Stimulated activated CD8-positive, alpha-beta memory T cell treated with anti-CD3 and anti-CD28 coated beads, Interleukin-15, amount 100 ng/mL, for 24 hours (primary cell): ENCODE measurements around the gene MGRN1.

Experiments used
- DNase-seq: peaks from one replicate; pipeline ENCODE4 v3.0.0-alpha.2; 2020; ENCODE audit warnings: low read depth

The MGRN1 gene

GRCh38 chr16:4624015-4624826, at the start of gene MGRN1:
MGRN1 (plus strand) TSS chr16:4624826; CDS start chr16:4624961, 135 bp downstream.
- DNase-seq = peak; percentile 70

DNA sequence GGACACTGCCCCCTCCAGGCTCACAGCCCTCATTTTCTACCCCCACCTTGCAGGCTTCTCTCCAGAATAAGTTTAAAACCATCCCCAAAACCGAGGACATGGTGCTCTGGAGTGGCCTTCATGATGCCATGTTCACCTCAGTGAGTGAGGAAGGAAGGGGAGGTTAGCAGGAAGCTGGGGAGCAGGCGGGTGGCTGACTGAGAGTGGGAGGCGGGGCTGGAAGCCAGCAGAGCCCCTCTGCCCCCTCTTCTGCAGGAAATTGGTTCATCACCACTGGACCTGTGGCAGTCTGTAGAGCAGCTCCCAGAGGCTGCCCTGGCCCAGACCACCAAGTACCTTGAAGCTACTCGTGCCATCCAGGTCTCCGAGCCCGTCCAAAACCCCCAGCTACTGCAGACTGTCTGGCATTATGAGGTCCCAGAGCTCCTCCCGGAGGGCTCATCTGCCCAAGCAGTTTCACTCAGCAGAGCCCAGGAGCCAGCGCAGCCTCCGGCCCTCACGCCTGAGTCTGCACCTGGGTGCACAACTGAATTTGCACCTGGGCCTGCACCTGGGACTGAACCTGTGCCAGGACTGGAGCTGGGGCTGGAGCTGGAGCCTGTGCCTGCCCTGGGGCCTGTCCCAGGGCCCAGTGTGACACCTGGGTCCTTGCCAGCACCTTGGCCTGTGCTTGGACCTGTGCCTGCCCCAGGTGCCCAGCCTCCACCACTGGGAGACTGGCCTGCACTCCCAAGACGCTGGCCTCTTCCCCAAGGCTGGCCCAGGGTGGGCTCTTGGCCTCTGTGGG, 49.5 kb upstream of the MGRN1 start:
- no peak for DNase-seq

DNA sequence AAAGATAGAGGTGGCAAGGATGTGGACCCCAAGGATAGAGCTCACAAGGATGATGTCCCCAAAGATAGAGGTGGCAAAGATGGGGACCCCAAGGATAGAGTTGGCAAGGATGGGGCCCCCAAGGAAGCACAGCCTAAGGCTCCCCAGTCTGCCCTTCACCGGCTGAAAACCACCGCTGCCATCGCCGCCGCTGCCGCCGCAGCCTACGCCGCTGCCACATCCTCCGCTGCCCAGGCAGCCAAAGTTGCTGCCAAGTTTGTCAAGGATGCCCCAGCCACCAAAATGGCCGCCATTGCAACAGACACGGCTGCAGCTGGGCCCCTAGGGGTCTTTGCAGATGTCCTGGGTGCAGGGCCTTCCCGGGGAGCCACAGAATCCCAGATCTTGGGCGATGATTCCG, 48.6 kb upstream of the MGRN1 start:
- DNase-seq = no peak

- no peak for DNase-seq
Measured at GRCh38 chr16:4578961-4579530, 45.6 kb upstream of the MGRN1 start.

DNA sequence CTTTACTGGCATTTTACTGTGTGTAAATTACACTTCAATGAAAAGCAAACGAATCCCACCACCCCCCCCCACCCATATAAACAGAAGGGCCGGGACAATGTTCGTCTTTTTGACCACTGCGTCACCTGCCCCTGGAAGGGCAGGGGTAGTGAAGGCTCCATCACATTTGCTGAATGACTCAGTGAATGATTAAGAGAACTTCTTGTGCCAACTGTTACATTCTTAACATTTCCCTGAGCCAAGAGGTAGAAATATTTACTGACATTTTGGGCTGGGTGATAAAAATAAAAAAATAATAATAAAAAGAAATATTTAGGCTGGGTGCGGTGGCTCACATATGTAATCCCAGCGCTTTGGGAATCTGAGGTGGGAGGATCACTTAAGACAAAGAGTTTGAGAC, 44.4 kb upstream of the MGRN1 start:
- no peak for DNase-seq

DNA sequence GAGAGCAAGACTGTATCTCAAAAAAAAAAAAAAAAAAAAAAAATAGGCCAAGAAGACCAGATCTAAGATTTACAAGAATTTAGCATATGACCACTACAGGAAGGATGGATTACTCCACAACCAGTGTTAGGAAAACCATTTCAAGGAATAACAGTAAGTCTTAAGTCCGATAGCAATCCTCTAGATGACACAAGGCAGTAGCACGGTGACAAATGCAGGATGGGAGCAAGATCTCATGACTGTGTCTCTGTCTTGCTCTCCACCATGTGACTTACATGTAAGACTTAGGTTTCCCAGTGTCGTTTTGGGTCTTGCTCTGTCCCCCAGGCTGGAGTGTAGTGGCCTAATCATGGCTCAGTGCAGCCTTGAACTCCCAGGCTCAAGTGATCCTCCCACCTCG, 40.7 kb upstream of the MGRN1 start:
- no peak for DNase-seq

- DNase-seq = no peak
Measured at GRCh38 chr16:4586291-4586690, 38.3 kb upstream of the MGRN1 start.

- DNase-seq = no peak
Measured at GRCh38 chr16:4588386-4588785, 36.2 kb upstream of the MGRN1 start.

GRCh38 chr16:4588961-4589360, 35.7 kb upstream of the MGRN1 start:
- DNase-seq = no peak

DNA sequence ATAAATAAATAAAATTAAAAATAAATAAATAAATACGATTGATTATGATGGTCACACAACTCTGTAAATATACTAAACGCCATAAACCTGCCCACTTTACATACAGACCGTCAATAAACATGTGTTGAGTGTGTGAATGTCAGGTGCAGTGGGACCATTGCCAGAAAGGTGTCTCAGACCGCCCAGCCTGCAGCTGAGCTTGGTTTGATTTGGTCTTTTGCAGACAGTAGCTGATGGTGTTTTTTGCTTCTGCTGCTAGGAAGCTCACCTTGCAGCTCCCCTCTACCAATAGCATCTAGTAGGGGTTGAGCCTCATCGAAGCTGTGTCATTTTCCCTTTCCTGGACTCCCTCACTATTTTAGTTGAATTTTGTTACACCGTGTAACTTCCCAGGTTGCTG, 33.4 kb upstream of the MGRN1 start:
- no peak for DNase-seq

DNA sequence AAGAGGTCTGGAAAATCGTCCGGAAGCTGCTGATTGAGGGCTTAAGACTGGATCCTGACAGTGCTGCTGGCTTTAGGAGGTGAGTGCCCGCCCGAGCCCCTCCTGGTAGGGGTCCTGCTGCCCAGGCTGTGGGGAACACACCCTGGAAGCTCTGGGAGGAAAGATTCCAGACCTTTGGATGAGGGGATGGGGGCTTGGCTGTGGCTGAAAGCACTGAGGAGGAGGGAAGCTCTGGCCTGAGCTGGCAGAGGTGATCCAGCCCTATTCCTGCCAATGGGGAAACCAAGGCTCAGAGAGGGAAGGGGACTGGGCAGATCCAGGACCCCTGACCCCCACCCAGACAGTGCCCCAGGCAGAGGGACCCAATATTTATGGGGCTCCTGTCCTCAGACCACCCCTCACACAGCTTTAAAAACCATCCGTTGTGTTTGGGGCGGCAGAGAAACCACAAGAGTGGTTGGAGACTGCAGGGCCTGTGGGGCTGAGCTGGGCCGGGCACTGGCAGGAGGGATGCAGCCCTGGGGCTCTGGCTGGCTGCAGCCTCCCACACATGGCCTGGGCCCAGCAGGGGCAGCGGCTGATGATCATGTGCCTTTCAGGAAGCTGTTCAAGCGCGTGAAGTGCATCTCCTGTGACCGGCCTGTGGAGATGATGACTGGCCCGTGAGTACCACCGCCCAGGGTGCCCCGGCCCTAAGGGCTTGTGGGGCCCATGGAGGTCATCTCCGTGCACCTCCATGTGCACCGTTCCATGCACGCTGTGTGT, 32.7 kb upstream of the MGRN1 start:
- DNase-seq = no peak

GRCh38 chr16:4593086-4593485, 31.5 kb upstream of the MGRN1 start:
- no peak for DNase-seq

GRCh38 chr16:4594433-4595410, 29.9 kb upstream of the MGRN1 start:
- DNase-seq = no peak

GRCh38 chr16:4597174-4597573, 27.5 kb upstream of the MGRN1 start:
- no peak for DNase-seq

DNA sequence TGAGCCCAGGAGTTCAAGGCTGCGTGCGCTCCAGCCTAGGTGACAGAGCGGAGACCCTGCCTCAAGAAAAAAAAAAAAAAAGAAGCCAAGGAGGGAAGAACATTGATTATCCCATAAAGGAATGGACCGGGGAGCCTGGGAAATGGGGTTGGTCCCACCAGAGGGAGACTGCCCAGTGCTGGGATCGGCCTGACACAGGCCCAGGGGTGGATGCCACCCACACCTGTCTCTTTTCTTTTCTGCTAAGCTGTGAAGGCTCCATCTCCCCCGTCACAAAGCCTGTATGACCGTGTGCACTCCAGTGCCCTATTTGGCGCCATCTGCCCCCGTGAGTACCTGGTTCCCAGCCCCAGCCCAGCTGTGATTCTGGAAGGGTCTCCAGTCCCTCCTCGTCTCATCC, 25.6 kb upstream of the MGRN1 start:
- DNase-seq = no peak

GRCh38 chr16:4599545-4599944, 25.1 kb upstream of the MGRN1 start:
- no peak for DNase-seq

GRCh38 chr16:4601036-4601863, 23.4 kb upstream of the MGRN1 start:
- no peak for DNase-seq

- DNase-seq = no peak
Measured at GRCh38 chr16:4601864-4602186, 22.8 kb upstream of the MGRN1 start.

- DNase-seq = no peak
Measured at GRCh38 chr16:4602331-4602730, 22.3 kb upstream of the MGRN1 start.

DNA sequence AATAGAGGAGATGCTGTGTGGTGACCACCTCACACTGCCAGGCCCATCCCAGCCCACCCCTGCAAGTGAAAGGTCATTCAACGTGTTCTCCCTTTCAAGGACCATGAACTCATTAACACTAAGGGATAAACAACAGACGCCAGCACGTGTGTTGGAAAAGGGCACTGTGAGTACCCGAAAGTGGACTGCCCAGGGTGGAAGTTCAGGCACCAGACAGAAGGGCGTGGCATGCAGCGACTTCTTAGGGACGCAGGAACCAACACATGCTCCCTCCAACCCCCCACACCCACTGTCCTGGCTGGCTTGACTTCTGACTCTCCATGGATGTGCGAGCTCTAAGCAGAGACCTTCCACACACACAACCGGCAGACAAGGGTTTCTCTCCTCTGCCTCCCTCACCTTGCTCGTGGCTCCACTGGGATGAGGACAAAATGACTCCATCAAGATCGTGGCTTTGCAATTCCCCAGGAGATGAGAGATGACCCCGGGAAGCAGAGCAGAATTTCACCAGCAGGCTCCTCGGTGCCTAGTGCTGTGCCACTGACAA, 20.9 kb upstream of the MGRN1 start:
- DNase-seq = no peak
